PC-9 (cell line): ENCODE data around the gene FBXO24.

ENCODE experiments used
- EZH2 ChIP-seq: fragments of 200-600 bp; sonication (generic); IDR thresholded peaks from 2 replicates; pipeline ENCODE4 v1.8.0; 2017; ENCODE audit warnings: antibody characterized with exemption, low read depth
- TF ChIP-seq, protein P1 (sequence below): fragments of 200-600 bp; sonication (generic); conservative IDR thresholded peaks from 2 replicates; pipeline ENCODE4 v1.6.1; 2017; ENCODE audit warnings: mixed run types, antibody characterized with exemption, mild to moderate bottlenecking, moderate library complexity

DNA sequence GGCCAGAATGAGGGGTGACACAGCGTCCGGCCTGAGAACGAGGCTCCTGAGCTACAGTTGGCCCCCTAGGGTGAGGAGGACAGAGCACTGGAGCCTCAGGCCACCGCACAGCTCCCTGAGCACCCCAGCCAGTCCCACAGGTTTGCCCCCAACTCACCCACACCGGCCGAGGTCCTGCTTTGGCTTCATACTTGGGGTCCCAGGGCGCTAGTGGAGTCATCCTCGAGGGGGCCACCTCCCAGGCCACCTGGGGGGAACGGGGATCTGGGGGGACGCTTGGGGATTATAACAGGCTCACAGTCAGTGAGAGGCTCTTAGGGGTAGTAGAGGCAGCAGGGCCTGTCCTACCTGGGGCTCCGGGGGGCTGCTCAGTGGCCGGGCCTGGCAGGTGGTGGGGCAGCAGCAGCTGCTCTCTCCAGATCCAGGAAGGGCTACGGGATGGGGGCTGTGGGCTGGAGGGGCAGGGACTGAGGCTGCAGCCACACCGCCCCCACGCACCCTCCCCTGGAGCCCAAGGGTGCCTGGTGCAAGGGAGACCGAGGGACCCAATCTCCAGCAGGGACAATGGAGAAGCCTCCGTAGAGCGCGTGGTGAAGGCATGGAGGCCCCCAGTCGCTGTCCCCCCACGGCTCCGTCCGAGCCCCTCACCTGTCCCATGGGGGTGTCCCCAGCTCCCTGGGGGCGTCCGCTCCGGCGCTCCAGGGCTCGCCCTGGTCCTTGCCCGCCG is 13.0 kb upstream of the FBXO24 start:
- TF ChIP-seq, protein P1, sequence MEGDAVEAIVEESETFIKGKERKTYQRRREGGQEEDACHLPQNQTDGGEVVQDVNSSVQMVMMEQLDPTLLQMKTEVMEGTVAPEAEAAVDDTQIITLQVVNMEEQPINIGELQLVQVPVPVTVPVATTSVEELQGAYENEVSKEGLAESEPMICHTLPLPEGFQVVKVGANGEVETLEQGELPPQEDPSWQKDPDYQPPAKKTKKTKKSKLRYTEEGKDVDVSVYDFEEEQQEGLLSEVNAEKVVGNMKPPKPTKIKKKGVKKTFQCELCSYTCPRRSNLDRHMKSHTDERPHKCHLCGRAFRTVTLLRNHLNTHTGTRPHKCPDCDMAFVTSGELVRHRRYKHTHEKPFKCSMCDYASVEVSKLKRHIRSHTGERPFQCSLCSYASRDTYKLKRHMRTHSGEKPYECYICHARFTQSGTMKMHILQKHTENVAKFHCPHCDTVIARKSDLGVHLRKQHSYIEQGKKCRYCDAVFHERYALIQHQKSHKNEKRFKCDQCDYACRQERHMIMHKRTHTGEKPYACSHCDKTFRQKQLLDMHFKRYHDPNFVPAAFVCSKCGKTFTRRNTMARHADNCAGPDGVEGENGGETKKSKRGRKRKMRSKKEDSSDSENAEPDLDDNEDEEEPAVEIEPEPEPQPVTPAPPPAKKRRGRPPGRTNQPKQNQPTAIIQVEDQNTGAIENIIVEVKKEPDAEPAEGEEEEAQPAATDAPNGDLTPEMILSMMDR: no peak
- TF ChIP-seq EZH2: no peak
